LNCaP clone FGC (cell line): ENCODE results near the gene STT3B.
"Not testable (repeated sequence)": the region's sequence is repeated elsewhere in the genome, so short reads cannot be mapped to it uniquely, and the experiment has no call there.

Source experiments
- DNase-seq: peaks from one replicate; pipeline ENCODE4 v3.0.0-alpha.2; 2011; ENCODE audit warnings: low read depth
- H3K4me3 ChIP-seq: 2 replicates; pipeline ENCODE4 v1.5.1; 2011; ENCODE audit warnings: mild to moderate bottlenecking, low read depth, low read length, control low read depth
- CTCF ChIP-seq: IDR thresholded peaks from 2 replicates; pipeline ENCODE4 v1.5.1; 2012; ENCODE audit warnings: mild to moderate bottlenecking; ENCODE audit not compliant: control insufficient read depth, insufficient read depth; ENCODE audit errors: extremely low read depth

STT3B gene

GRCh38 chr3:31504230-31504629 lies 28.5 kb upstream of the STT3B start:
- no peak for TF ChIP-seq CTCF
- peak; percentile 10 for DNase-seq
- H3K4me3 ChIP-seq, result no peak overlapping the region

DNA sequence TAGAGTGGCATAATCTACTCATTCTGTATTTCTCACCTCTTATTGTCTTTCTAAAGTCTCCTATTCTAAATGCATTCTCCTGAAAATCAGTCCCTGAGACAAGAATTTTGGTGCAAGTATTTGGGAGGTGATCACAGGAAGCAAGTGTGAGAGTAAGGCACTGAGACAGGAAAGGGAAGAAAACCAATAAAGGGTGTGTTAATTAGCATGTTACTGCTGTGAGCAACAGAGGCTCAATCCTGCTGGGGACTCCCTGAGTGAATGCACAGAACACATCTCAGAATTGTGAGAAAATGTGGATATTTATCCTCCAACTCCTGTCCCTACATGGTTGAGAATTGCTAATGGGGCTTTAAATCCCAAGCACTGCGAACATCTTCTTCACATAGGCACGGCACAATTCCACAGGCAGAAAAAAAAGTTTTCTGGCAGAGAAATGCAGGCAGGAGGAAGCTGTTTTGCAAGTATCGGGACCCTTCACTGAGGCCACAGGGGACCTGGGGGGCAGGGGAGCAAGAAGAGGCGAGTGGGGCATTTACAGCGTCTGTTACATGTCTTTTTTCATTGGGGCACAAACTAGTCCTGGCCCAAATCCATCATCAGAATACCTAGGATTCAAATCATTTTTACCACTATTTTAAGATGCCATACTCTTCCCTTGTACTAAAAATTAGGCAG lies 27.2 kb upstream of the STT3B start:
- no peak overlapping the region for H3K4me3 ChIP-seq
- DNase-seq, result no peak
- TF ChIP-seq CTCF, result no peak

GRCh38 chr3:31506515-31506914 lies 26.2 kb upstream of the STT3B start:
- H3K4me3 ChIP-seq, DNase-seq: not testable (repeated sequence)

DNA sequence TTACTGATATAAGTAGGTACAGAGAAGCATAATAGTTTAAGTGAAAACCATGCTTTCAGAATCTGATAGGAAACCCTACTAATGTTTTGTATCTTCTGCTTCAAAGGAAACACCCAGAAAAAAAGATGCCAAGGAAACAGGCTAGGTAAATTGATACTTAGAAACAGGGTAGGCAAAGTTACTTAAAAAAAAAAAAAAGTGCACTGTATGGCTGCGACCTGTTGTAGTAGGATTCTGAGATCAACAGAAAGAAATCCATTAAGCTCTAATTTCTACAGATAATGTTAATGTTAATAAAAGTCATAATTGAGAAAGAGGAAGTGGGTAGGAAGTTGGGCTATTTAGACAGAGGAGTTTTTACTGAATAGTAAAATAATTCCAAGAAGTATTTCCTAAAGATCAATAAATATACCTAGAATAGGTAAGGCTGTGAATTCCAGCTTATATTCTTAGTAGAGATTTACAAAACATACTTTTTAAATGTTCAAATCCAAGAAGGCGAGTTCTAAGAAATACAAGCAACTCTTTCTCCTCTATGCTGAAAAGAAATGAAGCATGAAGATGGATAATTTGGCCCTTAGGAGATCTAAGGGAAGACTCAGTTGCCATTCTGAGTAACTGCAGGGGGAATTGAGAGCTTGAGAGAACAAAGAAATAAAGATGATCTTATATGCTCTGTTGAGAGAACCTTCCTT lies 24.1 kb upstream of the STT3B start:
- no peak overlapping the region for H3K4me3 ChIP-seq
- no peak for DNase-seq
- no peak for TF ChIP-seq CTCF

- TF ChIP-seq CTCF, result no peak
- H3K4me3 ChIP-seq, result no peak overlapping the region
- no peak for DNase-seq
These were observed 23.5 kb upstream of the STT3B start for GRCh38 chr3:31509147-31509728.

DNA sequence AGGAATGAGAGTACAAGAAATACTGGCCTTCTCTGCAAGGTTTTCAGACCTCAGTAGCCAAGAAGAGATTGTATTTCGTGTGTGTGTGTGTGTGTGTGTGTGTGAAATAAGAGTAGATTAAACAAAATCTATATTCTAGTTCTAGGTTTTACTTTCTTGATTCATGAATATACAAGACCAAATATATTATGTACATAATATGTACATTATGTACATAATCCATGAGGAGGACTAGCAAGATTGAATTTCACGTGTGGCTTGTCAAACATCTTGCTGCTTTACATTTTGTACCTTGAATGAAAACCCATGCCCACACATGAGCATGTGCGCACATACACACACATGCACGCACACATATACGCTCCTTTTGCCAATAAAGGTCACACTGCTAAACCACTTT lies 18.2 kb upstream of the STT3B start:
- no peak for DNase-seq
- TF ChIP-seq CTCF, result no peak
- no peak overlapping the region for H3K4me3 ChIP-seq

- no peak for TF ChIP-seq CTCF
- no peak overlapping the region for H3K4me3 ChIP-seq
- no peak for DNase-seq
These were observed 17.0 kb upstream of the STT3B start for GRCh38 chr3:31515486-31516284.
